HG03378 (cell line): ENCODE measurements around the gene LCE1E.

Source experiments
- ATAC-seq: cut with Tn5 transposase; IDR thresholded peaks from one replicate; pipeline ENCODE4 v1.9.1; 2021; ENCODE audit warnings: mild to moderate bottlenecking, moderate library complexity; ENCODE audit not compliant: unreplicated experiment

Gene LCE1E

DNA sequence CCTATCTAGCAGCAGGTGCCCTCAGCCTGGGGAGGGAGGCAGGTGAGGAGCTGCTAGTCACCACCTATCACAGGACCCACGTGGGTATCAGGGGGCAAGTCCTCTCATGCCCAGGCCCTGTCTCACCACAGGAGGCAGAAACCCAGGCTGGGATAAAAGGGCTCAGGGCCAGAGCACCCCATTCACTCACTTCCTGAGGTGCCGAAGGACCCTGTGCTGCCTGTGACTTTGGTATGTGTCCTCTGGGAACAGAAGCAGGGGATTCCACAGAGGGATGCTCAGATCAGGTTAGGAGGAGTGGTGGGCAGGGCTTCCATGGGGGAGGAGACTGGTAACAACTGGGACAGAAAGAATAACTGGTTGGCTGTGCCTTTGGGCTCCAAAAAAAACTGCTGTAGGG, at the start of gene LCE1E:
Gene LCE1E (plus strand): TSS at position 181 of the 400 bp plus-strand sequence. CDS start 1,043 bp downstream, outside the sequence.
- ATAC-seq: no peak

- ATAC-seq: no peak
Measured at GRCh38 chr1:152737997-152738396, 48.1 kb upstream of the LCE1E start.

DNA sequence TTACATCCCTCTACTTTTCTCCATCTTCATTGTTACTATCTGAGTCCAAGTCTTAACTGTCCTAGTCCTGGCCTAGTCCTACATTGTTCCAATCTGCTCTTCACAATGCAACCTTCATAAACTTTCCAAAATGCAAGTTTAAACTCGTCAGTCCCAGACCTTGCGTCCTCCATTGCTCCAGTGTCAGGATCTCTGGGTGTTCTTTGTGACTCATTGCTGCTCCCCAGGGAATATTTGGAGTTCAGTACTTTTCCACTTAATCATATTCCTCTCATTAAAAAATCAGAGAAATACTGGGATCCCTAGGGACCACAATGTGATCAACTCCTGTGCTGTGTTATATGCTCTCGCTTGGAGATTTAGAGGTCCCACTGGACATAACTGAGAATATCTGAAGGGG, 46.2 kb upstream of the LCE1E start:
- ATAC-seq: no peak

DNA sequence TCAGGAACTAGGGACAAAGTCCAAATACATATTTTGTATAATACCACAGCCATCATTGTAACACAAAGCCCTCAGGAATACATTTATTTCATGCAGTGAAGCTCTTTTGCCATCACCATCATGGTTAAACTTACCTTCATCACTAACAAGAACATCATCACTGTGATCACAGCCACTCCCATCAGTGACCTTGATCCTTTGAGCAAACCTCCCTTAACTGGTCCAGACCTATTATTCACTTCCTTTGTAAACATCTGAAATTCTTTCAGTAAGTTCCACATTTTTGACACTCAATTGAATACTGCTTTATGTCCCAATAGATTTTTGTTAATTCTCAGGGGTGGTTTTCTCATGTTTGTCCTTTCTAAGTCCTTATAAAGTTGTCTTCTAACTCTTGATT, 44.4 kb upstream of the LCE1E start:
- no peak for ATAC-seq

DNA sequence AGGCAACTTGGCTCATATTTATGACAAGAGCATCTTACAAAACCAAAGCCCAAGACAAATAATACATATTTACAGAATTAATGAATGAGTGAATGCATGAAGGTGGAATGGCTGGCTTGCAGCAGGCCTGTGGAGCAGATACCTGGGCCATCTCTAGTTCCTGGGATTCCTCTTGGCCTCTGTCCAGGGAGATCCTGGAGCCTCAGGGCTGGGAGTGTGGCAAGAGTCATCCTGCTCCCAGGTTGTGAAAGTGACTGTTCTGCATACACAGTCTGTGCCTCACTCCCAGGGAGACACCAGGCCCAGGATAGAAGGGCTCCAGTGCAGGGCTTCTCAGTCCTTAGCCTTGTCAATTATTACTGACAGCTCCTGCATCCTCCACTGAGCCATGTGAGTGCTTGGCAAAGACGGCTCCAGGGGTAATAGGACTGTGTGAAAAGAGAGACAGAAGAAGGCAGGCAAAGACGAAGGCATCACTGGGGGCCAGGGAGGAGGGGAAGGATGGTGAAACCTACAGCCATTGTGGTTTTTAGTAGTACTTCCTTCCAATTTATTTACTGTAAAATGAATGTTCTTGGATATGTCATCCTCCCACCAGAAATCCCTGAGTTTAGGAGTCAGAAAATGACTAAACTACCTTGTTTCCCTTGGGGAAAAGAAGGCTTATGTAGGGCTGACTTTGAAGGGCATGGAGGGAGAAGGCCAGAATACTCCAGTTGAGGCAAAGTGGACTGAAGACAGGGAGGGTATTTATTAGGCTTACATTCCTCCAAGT, 42.5 kb upstream of the LCE1E start:
- no peak for ATAC-seq

DNA sequence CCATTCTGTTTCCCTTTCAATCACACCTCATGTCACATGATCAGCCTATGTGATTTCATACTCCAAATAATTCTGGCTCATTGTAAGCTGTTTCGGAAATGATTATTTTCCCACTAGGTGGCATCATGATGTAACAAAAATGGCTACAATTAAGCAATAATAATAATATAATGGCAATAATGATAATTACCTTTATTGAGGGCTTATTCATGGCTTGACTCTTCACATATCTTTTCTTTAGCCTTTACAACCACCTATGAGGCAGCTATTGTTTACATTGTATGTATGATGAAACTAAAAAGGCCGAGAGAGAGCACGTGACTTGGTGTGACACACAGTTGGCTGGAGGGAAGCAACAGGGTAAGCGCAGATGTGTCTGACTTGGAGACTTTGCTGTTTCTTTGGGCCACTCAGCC, 40.8 kb upstream of the LCE1E start:
- no peak for ATAC-seq

DNA sequence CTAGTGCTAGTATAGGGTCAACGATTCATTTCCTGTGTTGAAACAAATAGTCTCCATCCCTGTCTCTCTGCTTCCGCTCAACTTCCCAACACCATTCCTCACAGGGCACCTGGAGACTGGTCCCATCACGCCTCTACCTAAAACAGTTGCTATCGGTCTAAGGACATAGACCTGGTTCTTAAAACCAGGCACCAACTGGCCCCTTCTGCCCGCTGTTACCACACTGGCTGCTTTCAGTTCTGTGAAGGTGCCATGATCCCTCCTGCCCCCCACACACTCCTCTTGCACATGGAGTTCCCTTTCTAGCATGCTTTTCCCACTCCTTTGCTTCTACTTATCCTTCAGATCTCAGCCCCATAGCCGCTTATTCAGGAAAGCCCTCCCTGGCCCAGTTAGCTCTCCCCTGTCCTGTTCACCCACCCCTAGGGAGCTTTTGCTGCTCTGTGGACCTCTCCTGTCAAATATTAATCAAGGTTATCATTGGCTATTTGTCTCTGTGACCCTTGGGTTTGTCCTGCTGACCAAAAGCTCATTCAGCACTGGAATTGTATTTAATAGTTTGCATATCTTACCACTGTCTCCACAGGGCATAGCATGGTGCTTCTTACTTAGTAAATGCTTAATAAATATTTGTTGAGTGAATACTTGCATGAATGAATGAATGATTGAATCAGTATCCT, 40.2 kb upstream of the LCE1E start:
- no peak for ATAC-seq

- ATAC-seq: no peak
Measured at GRCh38 chr1:152747831-152748230, 38.2 kb upstream of the LCE1E start.

DNA sequence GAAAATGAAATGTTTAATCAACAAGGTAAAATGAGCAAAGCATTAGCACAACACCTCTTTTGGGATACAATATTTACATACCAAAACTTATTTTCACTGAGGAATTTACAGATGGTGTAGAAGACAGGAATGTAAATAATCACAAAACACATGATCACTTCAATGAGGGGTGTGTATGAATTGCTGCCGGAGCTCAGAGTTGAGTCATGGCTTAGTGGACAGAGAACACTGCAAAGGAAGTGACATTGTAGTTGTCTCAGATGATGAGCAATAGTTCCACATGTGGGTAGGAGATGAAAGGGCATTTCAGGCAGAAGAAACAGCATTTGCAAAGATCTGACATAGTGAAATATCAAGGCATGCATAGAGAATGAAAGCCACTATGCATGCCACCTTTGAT, 33.8 kb upstream of the LCE1E start:
- ATAC-seq: no peak

DNA sequence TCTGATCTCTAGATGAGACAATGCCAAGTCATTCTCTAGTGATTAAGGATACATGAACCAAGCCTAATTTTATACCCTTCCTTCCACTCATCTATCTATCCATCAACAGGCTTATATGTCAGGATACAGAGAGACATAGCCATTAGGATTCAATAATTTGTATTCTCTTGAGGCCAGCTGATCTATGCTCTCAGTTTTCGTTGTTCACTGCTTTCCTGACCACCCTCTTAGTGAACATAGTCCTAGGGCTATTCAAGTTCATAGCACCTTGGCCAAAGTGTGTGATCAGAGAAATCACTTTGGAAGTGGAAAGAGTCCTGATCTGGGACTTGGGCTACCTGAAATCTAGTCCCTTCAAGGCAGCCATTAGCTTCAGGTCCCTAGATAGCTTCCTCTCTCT, 32.5 kb upstream of the LCE1E start:
- ATAC-seq: no peak

GRCh38 chr1:152756872-152757271, 29.2 kb upstream of the LCE1E start:
- no peak for ATAC-seq

DNA sequence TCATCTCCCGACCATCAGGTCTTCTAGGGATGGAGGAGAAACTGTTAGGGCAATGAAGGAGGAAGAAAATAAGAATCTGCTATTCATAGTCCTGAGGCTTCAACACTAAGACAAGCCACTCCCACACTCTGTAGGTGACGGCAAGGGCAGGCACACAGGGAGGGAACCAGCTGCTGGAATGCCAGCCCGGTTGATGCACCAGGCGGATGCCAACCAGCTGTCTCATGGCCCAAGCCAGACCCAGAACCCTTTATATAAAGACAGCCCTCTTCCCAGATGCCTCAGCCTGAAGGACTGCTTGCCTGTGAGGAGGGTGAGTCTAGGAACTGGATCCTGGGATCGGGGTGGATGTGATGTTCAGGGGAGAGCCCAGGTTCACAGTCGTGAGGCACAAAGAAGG, 28.3 kb upstream of the LCE1E start, which contains the start of gene KPRP:
Gene KPRP (plus strand): TSS at position 279 of the 400 bp plus-strand sequence. CDS start 1,564 bp downstream, outside the sequence.
- no peak for ATAC-seq

- ATAC-seq: no peak
Measured at GRCh38 chr1:152758636-152759035, 27.4 kb upstream of the LCE1E start.

DNA sequence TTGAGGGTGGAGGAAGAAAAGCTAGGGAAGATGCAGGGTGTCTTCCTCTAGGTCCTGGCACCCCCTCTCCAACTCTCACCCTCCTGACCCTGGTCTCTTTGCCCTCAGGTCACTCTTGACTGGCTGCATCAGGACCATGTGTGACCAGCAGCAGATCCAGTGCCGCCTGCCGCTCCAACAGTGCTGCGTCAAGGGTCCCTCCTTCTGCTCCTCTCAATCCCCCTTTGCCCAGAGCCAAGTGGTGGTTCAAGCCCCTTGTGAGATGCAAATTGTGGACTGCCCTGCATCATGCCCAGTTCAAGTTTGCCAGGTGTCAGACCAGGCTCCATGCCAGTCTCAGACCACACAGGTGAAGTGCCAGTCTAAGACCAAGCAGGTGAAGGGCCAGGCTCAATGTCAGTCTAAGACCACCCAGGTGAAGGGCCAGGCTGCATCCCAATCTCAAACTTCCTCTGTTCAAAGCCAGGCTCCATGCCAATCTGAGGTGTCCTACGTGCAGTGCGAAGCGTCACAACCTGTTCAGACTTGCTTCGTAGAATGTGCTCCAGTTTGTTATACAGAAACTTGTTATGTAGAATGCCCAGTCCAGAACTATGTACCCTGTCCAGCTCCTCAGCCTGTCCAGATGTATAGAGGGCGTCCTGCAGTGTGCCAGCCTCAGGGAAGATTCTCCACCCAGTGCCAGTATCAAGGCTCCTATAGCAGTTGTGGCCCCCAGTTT, 26.4 kb upstream of the LCE1E start:
- no peak for ATAC-seq

GRCh38 chr1:152760551-152761190, 25.4 kb upstream of the LCE1E start:
- ATAC-seq: no peak

GRCh38 chr1:152761609-152762213, 24.3 kb upstream of the LCE1E start:
- ATAC-seq: no peak

DNA sequence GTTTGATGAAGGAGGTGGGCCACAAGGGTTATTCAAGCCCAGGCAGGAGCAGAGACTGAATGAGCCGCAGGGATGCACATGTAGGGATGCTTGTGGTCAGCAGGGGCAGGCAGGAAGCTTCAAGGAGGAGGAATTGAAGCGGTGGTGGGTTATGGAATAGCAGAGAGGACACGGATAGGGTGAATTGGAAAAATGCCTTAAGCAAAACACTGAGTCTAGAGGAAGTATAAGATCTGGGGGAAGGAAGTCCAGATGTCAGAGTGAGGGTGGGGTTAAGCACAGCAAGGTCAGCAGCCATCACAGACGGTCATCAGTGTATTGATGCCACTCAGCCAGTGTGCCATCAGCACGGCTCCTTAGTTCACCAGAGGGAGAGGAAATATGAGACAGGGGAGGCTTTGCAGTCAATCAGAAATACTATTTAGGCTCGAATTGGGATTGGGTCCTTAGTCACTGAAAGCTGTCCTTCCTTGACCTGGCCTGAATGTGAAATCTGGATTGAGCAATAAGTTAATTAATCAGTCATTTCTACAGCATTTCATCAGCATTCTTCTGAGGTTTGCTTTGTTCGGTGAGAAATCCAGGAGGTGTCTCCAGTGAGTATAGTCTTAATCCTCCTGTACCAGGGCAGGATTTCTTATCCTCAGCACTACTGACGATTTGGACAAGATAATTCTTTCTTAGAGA, 17.1 kb upstream of the LCE1E start:
- ATAC-seq: no peak

- ATAC-seq: no peak
Measured at GRCh38 chr1:152770411-152770810, 15.6 kb upstream of the LCE1E start.

DNA sequence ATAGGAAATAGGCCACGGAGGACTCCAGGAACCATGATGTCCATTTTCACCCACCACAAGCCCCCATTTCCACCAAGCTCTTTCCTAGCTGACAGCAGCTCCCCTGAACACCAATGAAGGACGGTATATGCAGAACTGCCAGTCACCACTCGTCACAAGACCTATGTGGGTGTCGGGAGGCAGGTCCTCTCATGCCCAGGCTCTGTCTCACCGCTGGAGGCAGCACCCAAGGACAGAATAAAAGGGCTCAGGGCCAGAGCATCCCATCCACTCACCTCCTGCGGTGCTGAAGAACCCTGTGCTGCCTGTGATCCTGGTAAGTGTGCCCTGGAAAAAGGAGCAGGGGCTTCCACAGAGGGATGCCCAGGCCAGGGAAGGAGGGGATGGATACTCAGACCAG, 11.2 kb upstream of the LCE1E start, which contains the start of gene LCE1F:
Gene LCE1F (plus strand): TSS at position 266 of the 400 bp plus-strand sequence. CDS start 1,232 bp downstream, outside the sequence.
- no peak for ATAC-seq

GRCh38 chr1:152776361-152776760, 9.7 kb upstream of the LCE1E start:
- ATAC-seq: no peak
